ENCODE results near the gene GALNT18.
"Not testable (repeated sequence)": the region's sequence is repeated elsewhere in the genome, so short reads cannot be mapped to it uniquely, and the experiment has no call there.

DNA sequence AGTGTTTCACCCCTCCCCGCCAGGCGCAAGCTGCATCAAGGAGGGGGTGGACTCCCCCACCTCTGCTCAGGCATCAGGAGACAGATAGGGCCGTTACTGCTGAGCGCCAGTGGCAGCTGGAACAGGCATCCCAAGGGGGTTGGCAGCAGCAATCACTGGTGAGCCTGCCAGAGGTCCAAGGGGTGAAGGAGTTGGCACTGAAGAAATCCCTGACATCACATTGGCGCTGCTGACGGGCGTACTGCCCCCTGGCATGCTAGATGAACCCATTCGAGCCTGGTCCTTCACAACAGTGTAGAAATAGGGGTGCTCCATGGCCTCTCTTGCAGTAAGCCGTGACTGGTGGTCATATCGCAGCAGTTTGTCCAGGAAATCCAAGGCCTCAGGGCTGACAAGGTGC, 270.0 kb downstream of the GALNT18 start:
- TF ChIP-seq, protein P1, sequence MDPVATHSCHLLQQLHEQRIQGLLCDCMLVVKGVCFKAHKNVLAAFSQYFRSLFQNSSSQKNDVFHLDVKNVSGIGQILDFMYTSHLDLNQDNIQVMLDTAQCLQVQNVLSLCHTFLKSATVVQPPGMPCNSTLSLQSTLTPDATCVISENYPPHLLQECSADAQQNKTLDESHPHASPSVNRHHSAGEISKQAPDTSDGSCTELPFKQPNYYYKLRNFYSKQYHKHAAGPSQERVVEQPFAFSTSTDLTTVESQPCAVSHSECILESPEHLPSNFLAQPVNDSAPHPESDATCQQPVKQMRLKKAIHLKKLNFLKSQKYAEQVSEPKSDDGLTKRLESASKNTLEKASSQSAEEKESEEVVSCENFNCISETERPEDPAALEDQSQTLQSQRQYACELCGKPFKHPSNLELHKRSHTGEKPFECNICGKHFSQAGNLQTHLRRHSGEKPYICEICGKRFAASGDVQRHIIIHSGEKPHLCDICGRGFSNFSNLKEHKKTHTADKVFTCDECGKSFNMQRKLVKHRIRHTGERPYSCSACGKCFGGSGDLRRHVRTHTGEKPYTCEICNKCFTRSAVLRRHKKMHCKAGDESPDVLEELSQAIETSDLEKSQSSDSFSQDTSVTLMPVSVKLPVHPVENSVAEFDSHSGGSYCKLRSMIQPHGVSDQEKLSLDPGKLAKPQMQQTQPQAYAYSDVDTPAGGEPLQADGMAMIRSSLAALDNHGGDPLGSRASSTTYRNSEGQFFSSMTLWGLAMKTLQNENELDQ (tag by site-specific recombination; IDR thresholded peaks at IDR 0.05; ENCODE audit: low read depth) = not testable (repeated sequence)
- TF ChIP-seq ZNF513 (tag by site-specific recombination; IDR thresholded peaks at IDR 0.05); ZNF791 (tag by site-specific recombination; IDR thresholded peaks at IDR 0.05); FEZF1 (tag by site-specific recombination; IDR thresholded peaks at IDR 0.05); ZBTB7A (tag by site-specific recombination; IDR thresholded peaks at IDR 0.05; ENCODE audit: low read depth); YY1 (tag by site-specific recombination; IDR thresholded peaks at IDR 0.05); SALL2 (tag by site-specific recombination; IDR thresholded peaks at IDR 0.05; ENCODE audit: borderline replicate concordance): not testable (repeated sequence)
- TF ChIP-seq, protein P2, sequence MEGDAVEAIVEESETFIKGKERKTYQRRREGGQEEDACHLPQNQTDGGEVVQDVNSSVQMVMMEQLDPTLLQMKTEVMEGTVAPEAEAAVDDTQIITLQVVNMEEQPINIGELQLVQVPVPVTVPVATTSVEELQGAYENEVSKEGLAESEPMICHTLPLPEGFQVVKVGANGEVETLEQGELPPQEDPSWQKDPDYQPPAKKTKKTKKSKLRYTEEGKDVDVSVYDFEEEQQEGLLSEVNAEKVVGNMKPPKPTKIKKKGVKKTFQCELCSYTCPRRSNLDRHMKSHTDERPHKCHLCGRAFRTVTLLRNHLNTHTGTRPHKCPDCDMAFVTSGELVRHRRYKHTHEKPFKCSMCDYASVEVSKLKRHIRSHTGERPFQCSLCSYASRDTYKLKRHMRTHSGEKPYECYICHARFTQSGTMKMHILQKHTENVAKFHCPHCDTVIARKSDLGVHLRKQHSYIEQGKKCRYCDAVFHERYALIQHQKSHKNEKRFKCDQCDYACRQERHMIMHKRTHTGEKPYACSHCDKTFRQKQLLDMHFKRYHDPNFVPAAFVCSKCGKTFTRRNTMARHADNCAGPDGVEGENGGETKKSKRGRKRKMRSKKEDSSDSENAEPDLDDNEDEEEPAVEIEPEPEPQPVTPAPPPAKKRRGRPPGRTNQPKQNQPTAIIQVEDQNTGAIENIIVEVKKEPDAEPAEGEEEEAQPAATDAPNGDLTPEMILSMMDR (tag by site-specific recombination; IDR thresholded peaks at IDR 0.05) = not testable (repeated sequence)
- TF ChIP-seq, protein P3, sequence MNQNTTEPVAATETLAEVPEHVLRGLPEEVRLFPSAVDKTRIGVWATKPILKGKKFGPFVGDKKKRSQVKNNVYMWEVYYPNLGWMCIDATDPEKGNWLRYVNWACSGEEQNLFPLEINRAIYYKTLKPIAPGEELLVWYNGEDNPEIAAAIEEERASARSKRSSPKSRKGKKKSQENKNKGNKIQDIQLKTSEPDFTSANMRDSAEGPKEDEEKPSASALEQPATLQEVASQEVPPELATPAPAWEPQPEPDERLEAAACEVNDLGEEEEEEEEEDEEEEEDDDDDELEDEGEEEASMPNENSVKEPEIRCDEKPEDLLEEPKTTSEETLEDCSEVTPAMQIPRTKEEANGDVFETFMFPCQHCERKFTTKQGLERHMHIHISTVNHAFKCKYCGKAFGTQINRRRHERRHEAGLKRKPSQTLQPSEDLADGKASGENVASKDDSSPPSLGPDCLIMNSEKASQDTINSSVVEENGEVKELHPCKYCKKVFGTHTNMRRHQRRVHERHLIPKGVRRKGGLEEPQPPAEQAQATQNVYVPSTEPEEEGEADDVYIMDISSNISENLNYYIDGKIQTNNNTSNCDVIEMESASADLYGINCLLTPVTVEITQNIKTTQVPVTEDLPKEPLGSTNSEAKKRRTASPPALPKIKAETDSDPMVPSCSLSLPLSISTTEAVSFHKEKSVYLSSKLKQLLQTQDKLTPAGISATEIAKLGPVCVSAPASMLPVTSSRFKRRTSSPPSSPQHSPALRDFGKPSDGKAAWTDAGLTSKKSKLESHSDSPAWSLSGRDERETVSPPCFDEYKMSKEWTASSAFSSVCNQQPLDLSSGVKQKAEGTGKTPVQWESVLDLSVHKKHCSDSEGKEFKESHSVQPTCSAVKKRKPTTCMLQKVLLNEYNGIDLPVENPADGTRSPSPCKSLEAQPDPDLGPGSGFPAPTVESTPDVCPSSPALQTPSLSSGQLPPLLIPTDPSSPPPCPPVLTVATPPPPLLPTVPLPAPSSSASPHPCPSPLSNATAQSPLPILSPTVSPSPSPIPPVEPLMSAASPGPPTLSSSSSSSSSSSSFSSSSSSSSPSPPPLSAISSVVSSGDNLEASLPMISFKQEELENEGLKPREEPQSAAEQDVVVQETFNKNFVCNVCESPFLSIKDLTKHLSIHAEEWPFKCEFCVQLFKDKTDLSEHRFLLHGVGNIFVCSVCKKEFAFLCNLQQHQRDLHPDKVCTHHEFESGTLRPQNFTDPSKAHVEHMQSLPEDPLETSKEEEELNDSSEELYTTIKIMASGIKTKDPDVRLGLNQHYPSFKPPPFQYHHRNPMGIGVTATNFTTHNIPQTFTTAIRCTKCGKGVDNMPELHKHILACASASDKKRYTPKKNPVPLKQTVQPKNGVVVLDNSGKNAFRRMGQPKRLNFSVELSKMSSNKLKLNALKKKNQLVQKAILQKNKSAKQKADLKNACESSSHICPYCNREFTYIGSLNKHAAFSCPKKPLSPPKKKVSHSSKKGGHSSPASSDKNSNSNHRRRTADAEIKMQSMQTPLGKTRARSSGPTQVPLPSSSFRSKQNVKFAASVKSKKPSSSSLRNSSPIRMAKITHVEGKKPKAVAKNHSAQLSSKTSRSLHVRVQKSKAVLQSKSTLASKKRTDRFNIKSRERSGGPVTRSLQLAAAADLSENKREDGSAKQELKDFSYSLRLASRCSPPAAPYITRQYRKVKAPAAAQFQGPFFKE (tag by site-specific recombination; IDR thresholded peaks at IDR 0.05; ENCODE audit: borderline replicate concordance) = not testable (repeated sequence)
